Esophagus (tissue), 2 donors: ENCODE data around the gene CCDC136. TPM values are rescaled to one million over a fixed set of nuclear protein-coding genes. Genes with fewer than 3 reads are reported as not detected.
A peak's percentile ranks its signal among the peaks of the same experiment; 100 is the strongest.

Experiments
- H3K27ac ChIP-seq, 2 donors: one replicate each; pipeline ENCODE4 v1.5.1; 2013; ENCODE audit warnings: low read depth in 2 of 2, mild to moderate bottlenecking in 2 of 2, inconsistent platforms in 1 of 2, low read length in 1 of 2, moderate library complexity in 1 of 2
- H3K27me3 ChIP-seq, 2 donors: one replicate each; pipeline ENCODE4 v1.6.1; 2013; ENCODE audit warnings: low read length in 2 of 2, control low read depth in 1 of 2, mild to moderate bottlenecking in 1 of 2; ENCODE audit not compliant: insufficient read depth in 2 of 2, control insufficient read depth in 1 of 2
- H3K36me3 ChIP-seq, 2 donors: one replicate each; pipeline ENCODE4 v1.6.1; 2013; ENCODE audit warnings: low read length in 1 of 2; ENCODE audit not compliant: control insufficient read depth in 2 of 2, insufficient read depth in 2 of 2
- H3K4me1 ChIP-seq, 2 donors: one replicate each; pipeline ENCODE4 v1.6.1; 2013; ENCODE audit warnings: low read length in 1 of 2; ENCODE audit not compliant: control insufficient read depth in 2 of 2, insufficient read depth in 2 of 2
- H3K4me3 ChIP-seq, 2 donors: one replicate each; pipeline ENCODE4 v1.5.1; 2013; ENCODE audit warnings: low read length in 2 of 2, mild to moderate bottlenecking in 2 of 2, low read depth in 1 of 2, moderate library complexity in 1 of 2
- H3K9me3 ChIP-seq, 2 donors: one replicate each; pipeline ENCODE4 v1.6.1; 2013; ENCODE audit warnings: mild to moderate bottlenecking in 2 of 2, low read depth in 1 of 2, low read length in 1 of 2, moderate library complexity in 1 of 2; ENCODE audit not compliant: control insufficient read depth in 2 of 2, insufficient read depth in 1 of 2
- WGBS, 2 donors: extraction: QIAGEN DNeasy Blood & Tissue Kit; methylation state at CpG; one replicate each; pipeline ENCODE4 v1.1.7; 2013; 5-methylcytosine and 5-hydroxymethylcytosine counted together
- polyA plus RNA-seq, 2 donors: library from polyadenylated mRNA; stranded (reverse); fragments of 200-250 nt; gene quantifications; one replicate each; pipeline ENCODE4 v1.2.3, GENCODE V29; 2013
- donor health status: healthy with polysubstance abuse.
- donor health status: Bipolar disorder and iron deficiency.

Gene CCDC136
- polyA plus RNA-seq, 2 donors: 1.4 to 1.9 TPM

DNA sequence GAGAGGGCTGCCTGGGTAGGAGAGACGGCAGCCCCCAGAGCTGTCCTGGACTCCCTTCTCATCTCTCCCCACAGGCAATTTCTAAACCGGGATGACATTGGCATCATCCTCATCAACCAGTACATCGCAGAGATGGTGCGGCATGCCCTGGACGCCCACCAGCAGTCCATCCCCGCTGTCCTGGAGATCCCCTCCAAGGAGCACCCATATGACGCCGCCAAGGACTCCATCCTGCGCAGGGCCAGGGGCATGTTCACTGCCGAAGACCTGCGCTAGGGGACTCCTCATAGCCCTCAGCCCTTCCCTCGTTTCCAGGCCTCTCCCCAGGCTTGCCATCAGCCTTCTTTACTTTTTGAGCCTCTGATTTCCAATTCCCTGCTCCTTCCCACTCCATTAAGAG is 73.5 kb downstream of the CCDC136 start:
- Histone ChIP-seq H3K4me1 (peaks cover 13 to 27% of the 10 kb centered on the region in 2 donors), H3K27ac (no peak overlapping the region), H3K4me3 (no peak overlapping the region), H3K36me3 (peaks cover 0 to 18% of the 10 kb centered on the region in 2 donors), H3K27me3 (no peaks in the 10 kb centered on the region), H3K9me3 (no peaks in the 10 kb centered on the region)
- WGBS, 2 donors: 89 to 92% methylated on average over 12 of the region's 12 CpGs

DNA sequence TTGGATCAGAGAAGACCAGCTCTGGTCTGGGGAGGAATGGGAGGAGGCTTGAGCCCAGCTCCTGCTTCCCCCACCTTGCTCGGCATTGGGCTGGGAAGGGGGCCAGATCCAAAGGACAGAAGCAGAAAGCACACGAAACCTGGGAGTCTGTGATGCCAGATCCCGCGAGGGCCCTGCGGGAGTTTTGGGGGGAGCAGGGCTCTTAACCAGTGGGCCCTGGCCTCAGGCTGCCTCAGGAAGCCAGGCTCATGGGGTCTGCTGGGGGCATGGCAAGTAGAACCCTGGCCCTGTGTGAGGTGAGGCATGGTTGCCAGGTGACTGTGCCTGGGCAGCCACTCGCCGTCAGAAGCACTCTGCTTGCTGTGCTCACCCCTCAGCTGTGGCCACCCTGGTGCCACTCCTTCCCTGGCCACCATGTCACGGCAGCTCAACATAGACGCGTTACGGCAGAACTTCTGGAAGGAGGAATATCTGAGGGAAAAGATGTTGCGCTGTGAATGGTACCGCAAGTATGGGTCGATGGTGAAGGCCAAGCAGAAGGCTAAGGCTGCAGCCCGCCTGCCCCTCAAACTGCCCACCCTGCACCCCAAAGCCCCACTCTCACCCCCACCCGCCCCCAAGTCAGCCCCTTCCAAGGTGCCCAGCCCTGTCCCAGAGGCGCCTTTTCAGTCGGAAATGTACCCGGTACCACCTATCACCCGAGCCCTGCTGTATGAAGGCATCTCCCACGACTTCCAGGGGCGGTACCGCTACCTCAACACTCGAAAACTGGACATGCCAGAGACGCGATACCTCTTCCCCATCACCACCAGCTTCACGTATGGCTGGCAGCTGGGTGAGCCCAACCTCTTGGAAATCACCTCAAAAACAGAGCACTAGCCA is 74.5 kb downstream of the CCDC136 start:
- H3K4me3 ChIP-seq: no peak overlapping the region
- H3K9me3 ChIP-seq: no peaks in the 10 kb centered on the region
- 89 to 92% methylated on average over 27 of the region's 27 CpGs for WGBS, 2 donors
- no peaks in the 10 kb centered on the region for H3K27me3 ChIP-seq
- H3K27ac ChIP-seq: peak overlapping the region in 1 of 2 donors; percentile 0
- H3K4me1 ChIP-seq: peaks cover 13 to 25% of the 10 kb centered on the region in 2 donors
- H3K36me3 ChIP-seq: peaks cover 0 to 18% of the 10 kb centered on the region in 2 donors

DNA sequence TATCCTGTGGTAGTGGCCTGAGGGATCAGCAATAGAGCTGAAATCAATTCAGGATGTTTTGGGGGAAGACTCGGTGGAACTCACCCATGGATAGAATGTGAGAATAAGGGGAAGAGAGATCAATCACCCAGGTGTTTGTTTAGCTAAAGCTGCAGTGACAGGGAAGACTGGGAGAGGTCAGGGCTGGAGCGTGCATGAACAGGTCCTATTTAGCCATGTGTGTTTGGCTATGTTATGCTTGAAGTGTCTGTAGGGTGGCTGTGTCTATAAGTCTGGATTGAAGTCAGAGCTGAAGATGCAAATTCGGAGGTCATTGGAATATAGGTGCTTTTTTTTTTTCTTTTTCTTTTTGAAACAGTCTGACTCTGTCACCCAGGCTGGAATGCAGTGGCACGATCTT is 75.5 kb downstream of the CCDC136 start:
- H3K27ac ChIP-seq: peak overlapping the region in 1 of 2 donors; percentile 0
- H3K9me3 ChIP-seq: no peaks in the 10 kb centered on the region
- WGBS, 2 donors: 52 to 63% methylated on average over 4 of the region's 4 CpGs
- no peak overlapping the region for H3K4me3 ChIP-seq
- peaks cover 13 to 25% of the 10 kb centered on the region in 2 donors for H3K4me1 ChIP-seq
- H3K27me3 ChIP-seq: no peaks in the 10 kb centered on the region
- peaks cover 0 to 18% of the 10 kb centered on the region in 2 donors for H3K36me3 ChIP-seq

DNA sequence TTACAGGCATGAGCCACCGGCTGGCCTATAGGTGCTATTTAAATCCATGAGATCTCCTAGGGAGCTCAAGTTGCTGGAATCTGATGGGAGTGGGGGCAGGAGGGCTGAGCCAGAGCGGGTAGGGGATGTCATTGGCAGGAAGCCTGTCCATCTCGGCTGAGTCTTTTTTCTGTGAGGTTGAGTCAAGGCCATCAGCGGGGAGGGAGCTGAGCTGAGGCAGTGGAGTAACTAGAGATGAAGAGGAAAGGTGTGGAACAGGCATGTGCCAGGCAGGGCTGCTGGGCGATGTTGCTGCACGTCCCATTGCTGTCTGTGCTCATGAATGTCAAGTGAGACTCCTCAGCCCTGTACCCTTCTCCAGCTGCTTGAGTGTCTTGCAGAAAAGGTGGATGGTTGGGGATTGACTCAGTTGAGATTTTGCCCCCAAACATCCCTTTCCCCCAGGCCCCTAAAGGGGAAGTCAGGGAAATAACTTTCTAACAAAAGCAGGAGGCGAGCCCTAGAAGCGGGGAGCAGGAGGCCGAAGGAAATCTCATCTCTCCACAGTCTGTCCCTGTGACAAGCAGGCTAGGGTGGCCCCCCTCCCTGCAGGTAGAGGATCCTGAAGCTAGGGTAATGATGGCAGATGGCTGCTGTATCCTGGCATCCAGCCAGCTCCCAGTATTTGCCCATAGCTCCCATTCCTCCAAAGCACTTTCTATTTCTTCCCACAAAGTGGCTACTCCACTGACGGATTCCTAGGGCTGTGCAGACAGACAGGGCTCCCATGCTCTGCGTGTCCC is 76.3 kb downstream of the CCDC136 start:
- Histone ChIP-seq H3K4me1 (peaks cover 13 to 25% of the 10 kb centered on the region in 2 donors), H3K27ac (peak overlapping the region; percentile 70 to 79), H3K9me3 (no peaks in the 10 kb centered on the region), H3K4me3 (no peak overlapping the region), H3K27me3 (no peaks in the 10 kb centered on the region), H3K36me3 (peaks cover 0 to 18% of the 10 kb centered on the region in 2 donors)
- WGBS, 2 donors: 55 to 65% methylated on average over 11 of the region's 11 CpGs

DNA sequence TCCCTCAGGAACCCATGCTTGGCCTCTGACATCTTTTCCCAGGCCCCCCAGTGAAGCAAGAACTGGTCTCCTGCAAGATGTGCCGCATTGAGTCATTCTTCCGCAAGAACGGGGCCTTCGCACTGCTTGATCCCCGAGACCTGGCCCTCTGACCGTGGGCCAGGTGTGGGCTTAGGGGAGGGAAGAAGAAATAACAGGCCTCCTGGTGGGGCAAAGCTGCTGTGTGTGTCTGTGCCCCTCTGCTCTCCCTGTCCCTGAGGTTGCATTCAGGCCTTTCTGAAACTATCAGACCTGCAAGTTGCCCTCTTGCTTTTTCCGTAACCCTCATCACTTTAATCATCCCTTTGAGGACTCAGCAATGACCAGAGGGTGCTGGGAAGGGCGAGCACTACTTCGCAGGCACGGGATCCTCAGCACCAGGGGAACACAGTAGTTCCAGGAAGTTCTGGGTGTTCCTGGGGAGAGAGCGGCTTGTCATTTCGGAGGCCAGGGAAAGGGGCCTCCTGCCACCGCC is 76.9 kb downstream of the CCDC136 start:
- H3K9me3 ChIP-seq: no peaks in the 10 kb centered on the region
- WGBS, 2 donors: 34 to 41% methylated on average over 13 of the region's 13 CpGs
- H3K27ac ChIP-seq: peak overlapping the region; percentile 13 to 79
- H3K4me3 ChIP-seq: peak overlapping the region; percentile 47 to 52
- H3K4me1 ChIP-seq: peaks cover 13 to 25% of the 10 kb centered on the region in 2 donors
- no peaks in the 10 kb centered on the region for H3K27me3 ChIP-seq
- peaks cover 0 to 18% of the 10 kb centered on the region in 2 donors for H3K36me3 ChIP-seq

DNA sequence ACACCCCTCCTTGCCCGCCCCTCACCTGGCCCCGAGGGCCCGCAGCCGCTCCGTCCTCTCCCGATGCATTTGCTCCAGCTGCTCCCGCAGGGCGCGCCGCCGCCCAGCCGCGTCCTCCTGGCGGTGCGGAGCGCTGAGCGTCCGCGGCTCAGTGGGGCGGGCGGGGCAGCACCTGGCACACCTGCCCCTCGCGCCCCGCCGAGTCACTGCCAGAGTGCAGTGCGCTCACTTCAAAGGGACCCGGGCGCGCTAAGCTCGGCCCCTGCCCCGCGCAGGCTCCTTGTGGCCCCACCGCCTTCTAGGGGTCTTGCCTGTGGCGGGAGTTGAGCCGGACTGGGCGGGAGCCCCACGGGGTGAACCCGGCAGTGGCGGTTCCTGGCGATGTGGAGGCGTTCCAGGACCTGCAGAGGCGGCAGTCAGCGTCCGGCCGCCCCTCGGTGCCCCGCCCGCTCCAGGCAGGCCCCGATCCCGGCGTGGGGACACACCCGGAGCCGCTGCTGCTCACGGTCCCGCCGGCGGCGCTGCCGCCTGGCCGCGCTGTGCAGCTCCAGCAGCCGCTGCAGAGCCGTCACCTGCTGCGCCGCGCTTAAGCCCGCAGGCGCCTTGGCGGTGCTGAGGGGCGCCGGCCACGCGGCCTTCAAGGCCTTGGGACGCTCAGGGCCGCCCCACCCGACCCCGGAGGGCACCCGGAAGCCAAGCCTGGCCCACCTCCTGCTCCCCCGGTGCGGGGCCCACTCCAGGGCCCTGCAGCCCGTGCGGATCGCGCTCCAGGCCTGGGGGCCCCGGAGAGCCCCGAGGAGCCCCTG is 77.6 kb downstream of the CCDC136 start:
- Histone ChIP-seq H3K4me3 (peak overlapping the region; percentile 47 to 52), H3K4me1 (peaks cover 13 to 25% of the 10 kb centered on the region in 2 donors), H3K36me3 (peaks cover 0 to 18% of the 10 kb centered on the region in 2 donors), H3K9me3 (no peaks in the 10 kb centered on the region), H3K27ac (peak overlapping the region; percentile 40 to 72), H3K27me3 (no peaks in the 10 kb centered on the region)
- 1% methylated on average over 72 to 86 of the region's 86 CpGs for WGBS, 2 donors

DNA sequence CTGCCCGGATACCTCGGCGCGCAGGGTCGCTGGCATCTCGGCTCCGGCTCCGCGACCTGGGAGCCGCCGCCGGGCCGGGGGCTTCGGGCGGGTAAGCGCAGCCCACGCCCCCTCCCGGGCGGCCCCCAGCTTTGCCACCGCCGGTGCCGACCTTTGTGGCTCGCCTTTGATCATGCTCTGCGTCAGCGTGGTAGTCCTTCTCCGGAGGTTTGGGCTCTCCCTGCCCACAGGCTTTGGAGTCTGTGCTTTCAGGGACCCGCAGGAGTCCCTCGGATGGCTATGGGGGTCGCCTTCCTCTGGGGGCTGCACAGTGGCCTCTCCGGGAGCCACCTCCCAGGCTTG is 78.1 kb downstream of the CCDC136 start:
- peaks cover 13 to 25% of the 10 kb centered on the region in 2 donors for H3K4me1 ChIP-seq
- 7 to 8% methylated on average over 30 of the region's 30 CpGs for WGBS, 2 donors
- no peaks in the 10 kb centered on the region for H3K9me3 ChIP-seq
- H3K4me3 ChIP-seq: peak overlapping the region; percentile 2 to 52
- no peaks in the 10 kb centered on the region for H3K27me3 ChIP-seq
- peaks cover 0 to 17% of the 10 kb centered on the region in 2 donors for H3K36me3 ChIP-seq
- no peak overlapping the region for H3K27ac ChIP-seq

DNA sequence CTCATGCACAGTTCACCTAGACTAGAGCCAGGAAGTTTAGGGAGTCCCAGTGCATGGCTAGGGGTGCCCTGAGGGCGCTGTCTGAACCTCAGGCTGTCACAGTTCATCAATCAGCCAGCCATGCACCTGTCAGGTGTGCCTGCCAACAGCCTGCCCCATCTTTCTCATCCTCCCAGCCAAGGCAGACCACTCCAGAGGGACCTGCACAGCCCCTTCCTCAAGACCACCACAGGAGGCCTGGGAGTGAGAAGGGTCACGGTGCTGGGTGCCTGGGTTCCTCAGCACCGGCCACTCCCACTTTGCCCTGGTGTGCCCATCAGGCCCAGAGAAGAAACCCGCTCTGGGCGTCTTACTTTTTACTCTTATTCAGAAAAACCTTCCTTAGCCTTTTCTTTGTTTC is 79.3 kb downstream of the CCDC136 start:
- Histone ChIP-seq H3K36me3 (peaks cover 0 to 6% of the 10 kb centered on the region in 2 donors), H3K4me3 (no peak overlapping the region), H3K27me3 (no peaks in the 10 kb centered on the region), H3K4me1 (peaks cover 13 to 14% of the 10 kb centered on the region in 2 donors), H3K27ac (no peak overlapping the region), H3K9me3 (no peaks in the 10 kb centered on the region)
- WGBS, 2 donors: 91 to 94% methylated on average over 5 of the region's 5 CpGs
